Measurements from ENCODE around the gene MYL7.
A peak's percentile ranks its signal among the peaks of the same experiment; 100 is the strongest.

Gene MYL7

DNA sequence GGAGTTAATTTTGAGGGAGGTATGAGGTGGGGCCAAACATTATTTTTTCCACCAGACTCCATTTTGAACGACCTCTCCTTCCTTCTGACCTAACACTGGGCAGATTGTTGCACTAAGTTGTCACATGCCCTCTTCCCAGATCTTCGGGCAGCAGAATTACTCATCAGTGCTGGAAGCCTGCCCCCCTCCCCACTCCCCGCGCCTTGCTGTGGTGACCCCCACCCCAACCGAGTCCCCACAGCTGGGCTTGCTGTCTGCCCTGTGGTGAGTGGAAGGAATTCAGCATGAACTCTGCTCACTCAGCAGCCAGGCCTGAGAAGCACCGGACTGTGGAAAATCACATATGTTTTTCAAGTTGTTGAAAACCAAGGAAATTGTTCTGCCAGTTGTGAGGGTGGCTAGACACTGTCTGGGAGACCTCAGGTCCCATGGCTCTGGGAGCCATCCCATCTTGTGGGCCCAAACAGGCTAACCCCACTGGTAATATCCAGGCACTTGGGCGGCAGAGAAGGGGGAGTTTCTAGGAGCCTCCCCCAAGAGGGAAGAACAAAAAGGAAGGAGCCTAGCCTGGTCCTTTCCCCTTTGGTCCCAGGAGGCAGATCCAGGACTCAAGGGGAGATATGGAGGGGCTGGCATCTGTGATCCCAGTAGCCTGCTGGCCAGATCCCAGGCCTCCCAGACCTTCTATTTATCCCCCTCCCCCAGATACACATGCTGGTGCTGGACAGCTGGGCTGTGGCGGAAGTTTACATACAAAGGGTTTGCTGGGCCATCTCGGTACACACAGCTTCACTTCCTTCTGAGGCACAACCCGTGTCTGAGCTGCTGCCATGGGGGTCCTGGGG is 40.5 kb downstream of the MYL7 start:
- peaks cover 4% of the 10 kb centered on the region for H3K27me3 ChIP-seq (ENCODE audit: control insufficient read depth, insufficient read depth, low read length)

DNA sequence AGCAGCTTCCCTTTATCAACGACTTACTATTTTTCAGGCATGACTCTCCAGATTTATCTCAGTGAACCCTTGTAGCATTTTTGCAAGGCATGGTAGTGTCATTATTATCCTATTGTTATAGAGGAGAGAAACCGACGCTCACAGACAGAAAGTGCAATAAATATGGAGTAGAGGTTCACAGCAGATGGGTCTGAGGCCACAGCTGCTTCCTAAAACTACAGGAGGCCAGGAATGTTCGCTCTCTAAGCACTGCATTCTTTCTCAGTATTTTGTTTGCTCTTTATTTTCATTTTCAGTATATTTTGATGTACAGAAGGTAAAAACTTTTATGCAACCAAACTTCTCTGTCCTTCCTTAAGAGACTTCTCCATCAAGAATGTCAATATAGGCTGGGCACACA is 41.5 kb downstream of the MYL7 start:
- no peak overlapping the region for H3K9ac ChIP-seq (ENCODE audit: low read length)
- no peak overlapping the region for H3K27ac ChIP-seq (ENCODE audit: low read depth, low read length)
- no peaks in the 10 kb centered on the region for H3K4me1 ChIP-seq (ENCODE audit: control insufficient read depth, insufficient read depth, low read length)

More for the DNA sequence above, 40.5 kb downstream of the MYL7 start:
- H3K36me3 ChIP-seq (ENCODE audit: control insufficient read depth, insufficient read depth, low read length) = no peaks in the 10 kb centered on the region
- H3K27ac ChIP-seq (ENCODE audit: low read depth, low read length) = peak overlapping the region; percentile 64
- no peak overlapping the region for H3K4me3 ChIP-seq (ENCODE audit: low read length)
- peaks cover 4% of the 10 kb centered on the region for H3K4me1 ChIP-seq (ENCODE audit: control insufficient read depth, insufficient read depth, low read length)
- H3K9ac ChIP-seq (ENCODE audit: low read length) = no peak overlapping the region

DNA sequence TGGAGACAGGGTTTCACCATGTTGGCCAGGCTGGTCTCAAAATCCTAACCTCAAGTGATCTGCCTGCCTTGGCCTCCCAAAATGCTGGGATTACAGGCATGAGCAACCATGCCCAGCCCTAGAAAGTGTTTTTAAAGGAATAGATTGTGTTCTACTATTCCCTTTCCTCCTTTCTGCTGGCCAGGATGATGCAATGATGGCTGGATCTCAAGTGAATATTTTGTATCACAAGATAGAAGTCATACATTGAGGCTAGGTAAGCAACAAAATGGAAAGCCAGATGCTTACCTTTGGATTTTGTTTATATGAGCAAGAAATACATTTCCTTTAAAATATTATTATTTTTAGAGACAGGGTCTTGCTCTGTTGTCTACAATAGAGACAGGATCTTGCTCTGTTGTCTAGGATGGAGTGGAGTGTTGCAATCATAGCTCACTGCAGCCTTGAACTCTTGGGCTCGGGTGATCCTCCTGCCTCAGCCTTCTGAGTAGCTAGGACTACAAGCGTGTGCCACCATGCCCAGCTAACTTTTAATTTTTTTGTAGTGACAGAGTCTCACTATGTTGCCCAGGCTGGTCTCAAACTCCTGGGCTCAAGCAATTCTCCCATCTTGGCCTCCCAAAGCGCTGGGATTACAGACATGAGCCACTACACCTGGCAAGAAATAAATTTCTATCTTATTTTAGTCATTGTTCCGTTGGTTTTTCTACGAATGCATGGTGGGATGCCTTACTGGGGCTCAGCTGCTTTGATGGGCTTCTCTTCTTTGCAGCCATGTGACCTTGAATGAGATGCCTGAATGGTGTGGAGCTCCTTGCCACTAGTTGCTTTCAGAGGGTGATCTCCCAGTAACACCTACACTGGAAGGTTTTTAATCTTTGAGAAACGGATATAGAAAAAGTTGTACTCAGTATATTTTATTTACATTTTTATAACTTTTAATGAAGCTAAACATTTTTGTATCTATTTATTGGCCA is 42.8 kb downstream of the MYL7 start:
- Histone ChIP-seq H3K27ac (ENCODE audit: low read depth, low read length) (no peak overlapping the region), H3K9ac (ENCODE audit: low read length) (no peak overlapping the region), H3K27me3 (ENCODE audit: control insufficient read depth, insufficient read depth, low read length) (no peaks in the 10 kb centered on the region), H3K4me1 (ENCODE audit: control insufficient read depth, insufficient read depth, low read length) (no peaks in the 10 kb centered on the region), H3K36me3 (ENCODE audit: control insufficient read depth, insufficient read depth, low read length) (no peaks in the 10 kb centered on the region), H3K4me3 (ENCODE audit: low read length) (no peak overlapping the region)

More for the DNA sequence above, 41.5 kb downstream of the MYL7 start:
- Histone ChIP-seq H3K4me3 (ENCODE audit: low read length) (no peak overlapping the region), H3K36me3 (ENCODE audit: control insufficient read depth, insufficient read depth, low read length) (no peaks in the 10 kb centered on the region), H3K27me3 (ENCODE audit: control insufficient read depth, insufficient read depth, low read length) (peaks cover 4% of the 10 kb centered on the region)

DNA sequence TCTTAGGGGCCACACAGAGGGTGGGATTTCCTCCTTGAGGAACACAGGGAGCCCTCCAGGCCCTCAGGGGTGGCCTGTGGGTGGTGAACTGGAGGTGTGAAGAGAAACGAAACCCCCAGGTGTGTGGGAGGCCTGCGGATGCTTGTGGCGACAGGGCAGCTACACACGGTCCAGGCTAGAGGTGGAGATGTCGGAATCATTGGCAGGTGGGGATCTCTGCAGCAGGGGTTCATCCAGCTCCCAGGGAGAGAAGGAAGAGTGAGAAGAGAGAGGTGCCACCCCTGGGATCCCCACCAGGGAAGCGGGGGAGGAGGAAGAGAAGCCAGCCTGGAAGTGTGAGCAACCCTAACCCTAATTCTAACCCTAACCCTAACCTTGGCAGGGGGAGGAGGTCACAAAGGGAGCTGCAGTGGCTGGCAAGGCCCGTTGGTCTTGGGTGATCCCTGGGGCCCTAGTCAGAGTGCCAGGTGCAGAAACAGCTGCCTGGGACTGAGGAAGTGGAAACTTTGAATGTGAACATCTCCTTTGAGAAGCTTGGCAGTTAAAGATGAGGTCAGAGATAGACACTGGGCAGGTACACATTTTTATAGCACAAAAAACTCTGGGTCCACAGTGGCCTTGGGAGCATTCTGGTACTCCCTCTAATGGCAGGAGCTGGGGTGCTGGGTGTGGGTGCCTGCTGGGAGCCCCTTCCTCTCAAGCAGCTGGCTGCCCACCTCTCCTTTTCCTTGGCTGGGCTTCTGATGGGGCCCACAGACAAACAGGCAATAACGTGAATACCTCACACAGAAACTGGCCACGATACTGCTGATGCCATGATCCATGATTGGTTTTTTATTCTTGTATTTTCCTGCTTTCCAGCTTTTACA is 43.8 kb downstream of the MYL7 start:
- Histone ChIP-seq H3K27me3 (ENCODE audit: control insufficient read depth, insufficient read depth, low read length) (no peaks in the 10 kb centered on the region), H3K36me3 (ENCODE audit: control insufficient read depth, insufficient read depth, low read length) (no peaks in the 10 kb centered on the region), H3K4me3 (ENCODE audit: low read length) (no peak overlapping the region), H3K9ac (ENCODE audit: low read length) (no peak overlapping the region), H3K4me1 (ENCODE audit: control insufficient read depth, insufficient read depth, low read length) (no peaks in the 10 kb centered on the region), H3K27ac (ENCODE audit: low read depth, low read length) (no peak overlapping the region)

DNA sequence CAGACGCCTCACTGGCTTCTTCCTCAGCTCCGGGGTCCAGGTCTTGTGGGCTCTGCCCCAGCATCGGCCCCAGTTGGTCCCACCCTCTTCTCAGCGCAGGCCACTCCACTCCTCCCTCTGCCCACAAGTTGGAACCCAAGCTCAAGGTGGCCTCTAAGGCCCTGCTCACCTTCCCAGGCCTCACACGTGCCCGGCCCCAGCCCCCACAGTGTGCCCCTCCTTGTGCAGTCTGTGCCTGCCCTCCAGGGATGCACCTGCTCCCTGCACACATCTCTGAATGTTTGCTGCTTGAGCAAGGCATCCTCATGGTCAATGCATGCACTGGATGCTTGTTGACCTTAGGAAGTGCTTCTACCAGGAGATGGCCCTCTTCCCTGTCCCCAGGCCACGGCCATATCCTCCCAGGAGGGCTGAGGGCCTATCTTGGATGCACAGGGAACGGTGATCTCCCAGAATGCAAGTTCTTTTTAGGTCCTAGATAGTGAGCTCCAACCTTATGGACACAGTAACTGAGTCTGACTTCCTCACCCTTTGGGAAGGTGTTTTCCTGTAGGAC is 44.7 kb downstream of the MYL7 start:
- Histone ChIP-seq H3K4me1 (ENCODE audit: control insufficient read depth, insufficient read depth, low read length) (no peaks in the 10 kb centered on the region), H3K27ac (ENCODE audit: low read depth, low read length) (no peak overlapping the region), H3K27me3 (ENCODE audit: control insufficient read depth, insufficient read depth, low read length) (no peaks in the 10 kb centered on the region), H3K9ac (ENCODE audit: low read length) (no peak overlapping the region), H3K4me3 (ENCODE audit: low read length) (no peak overlapping the region), H3K36me3 (ENCODE audit: control insufficient read depth, insufficient read depth, low read length) (no peaks in the 10 kb centered on the region)

DNA sequence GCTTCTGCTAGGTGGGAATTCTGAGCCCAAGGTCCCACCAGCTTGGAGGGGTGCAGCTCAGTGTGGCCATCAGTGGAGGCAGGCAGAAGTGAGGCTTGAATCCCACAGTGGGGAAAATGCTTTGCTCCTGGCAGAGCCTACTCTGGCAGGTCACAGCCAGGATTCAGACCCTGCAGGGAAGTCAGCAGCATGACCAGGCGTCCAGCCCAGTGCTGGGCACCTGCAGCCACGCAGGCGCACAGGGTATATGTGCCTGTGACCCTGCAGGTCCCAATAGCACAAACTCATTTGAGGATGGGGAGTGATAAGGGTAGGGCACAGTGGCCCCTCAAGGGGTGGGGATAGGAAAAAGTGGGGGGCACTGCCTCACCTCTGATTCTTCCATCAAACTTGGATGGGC is 45.4 kb downstream of the MYL7 start:
- Histone ChIP-seq H3K27ac (ENCODE audit: low read depth, low read length) (no peak overlapping the region), H3K27me3 (ENCODE audit: control insufficient read depth, insufficient read depth, low read length) (no peaks in the 10 kb centered on the region), H3K9ac (ENCODE audit: low read length) (no peak overlapping the region), H3K4me3 (ENCODE audit: low read length) (no peak overlapping the region), H3K4me1 (ENCODE audit: control insufficient read depth, insufficient read depth, low read length) (no peaks in the 10 kb centered on the region), H3K36me3 (ENCODE audit: control insufficient read depth, insufficient read depth, low read length) (no peaks in the 10 kb centered on the region)

DNA sequence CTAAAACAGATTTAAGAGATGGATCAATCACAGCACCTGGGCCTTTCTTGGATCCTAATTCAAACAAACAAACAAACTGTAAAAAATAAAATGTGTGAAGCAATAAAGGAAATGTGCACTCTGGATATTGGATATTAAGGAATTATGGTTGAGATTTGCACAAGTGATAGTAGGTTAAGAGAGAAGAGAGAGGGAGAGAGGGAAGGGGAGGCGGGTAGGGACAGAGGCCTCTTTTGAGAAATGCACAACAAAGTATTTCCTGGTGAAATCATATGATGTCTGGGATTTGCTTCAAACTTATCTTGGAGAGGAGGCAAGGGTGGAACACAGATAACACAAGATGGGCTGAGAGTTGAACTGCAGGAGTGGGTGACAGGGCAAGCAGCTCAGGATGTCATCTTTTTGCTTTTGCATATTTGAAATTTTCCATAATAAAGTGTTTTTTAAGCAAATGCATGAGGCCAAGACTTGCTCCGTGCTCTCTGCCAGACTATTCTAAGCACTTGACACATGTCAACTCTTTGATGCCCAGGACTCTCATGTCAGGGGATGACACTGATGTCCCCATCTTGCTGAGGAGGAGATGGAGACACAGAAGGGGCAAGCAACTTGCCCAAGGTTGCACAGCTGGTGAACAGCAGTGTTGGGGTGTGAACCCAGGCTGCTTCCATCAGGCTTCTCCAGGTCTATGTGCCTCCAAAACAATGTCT is 46.1 kb downstream of the MYL7 start:
- H3K36me3 ChIP-seq (ENCODE audit: control insufficient read depth, insufficient read depth, low read length) = no peaks in the 10 kb centered on the region
- no peak overlapping the region for H3K27ac ChIP-seq (ENCODE audit: low read depth, low read length)
- H3K27me3 ChIP-seq (ENCODE audit: control insufficient read depth, insufficient read depth, low read length) = no peaks in the 10 kb centered on the region
- H3K4me1 ChIP-seq (ENCODE audit: control insufficient read depth, insufficient read depth, low read length) = no peaks in the 10 kb centered on the region
- H3K9ac ChIP-seq (ENCODE audit: low read length) = no peak overlapping the region
- no peak overlapping the region for H3K4me3 ChIP-seq (ENCODE audit: low read length)

DNA sequence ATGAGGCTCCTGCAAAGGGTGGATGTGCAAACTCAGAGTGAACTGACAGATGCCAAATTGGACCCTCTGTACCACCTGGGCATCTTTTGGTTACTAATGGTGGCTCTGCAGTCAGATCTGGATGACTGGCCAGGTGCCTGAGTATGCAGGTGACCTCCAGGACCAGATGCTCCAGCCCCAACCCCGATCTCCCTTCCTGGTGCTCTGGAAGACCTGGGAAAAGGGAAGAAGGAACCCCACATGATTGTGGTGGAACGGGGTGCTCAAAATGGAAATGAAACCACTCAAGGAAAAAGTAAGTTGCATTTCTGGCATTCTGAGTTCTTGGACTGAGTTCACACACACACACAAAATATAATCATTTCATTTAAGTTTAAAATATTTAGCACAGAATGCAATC is 46.8 kb downstream of the MYL7 start:
- H3K27ac ChIP-seq (ENCODE audit: low read depth, low read length) = no peak overlapping the region
- no peaks in the 10 kb centered on the region for H3K4me1 ChIP-seq (ENCODE audit: control insufficient read depth, insufficient read depth, low read length)
- no peak overlapping the region for H3K9ac ChIP-seq (ENCODE audit: low read length)
- H3K4me3 ChIP-seq (ENCODE audit: low read length) = no peak overlapping the region
- H3K27me3 ChIP-seq (ENCODE audit: control insufficient read depth, insufficient read depth, low read length) = no peaks in the 10 kb centered on the region
- H3K36me3 ChIP-seq (ENCODE audit: control insufficient read depth, insufficient read depth, low read length) = no peaks in the 10 kb centered on the region

DNA sequence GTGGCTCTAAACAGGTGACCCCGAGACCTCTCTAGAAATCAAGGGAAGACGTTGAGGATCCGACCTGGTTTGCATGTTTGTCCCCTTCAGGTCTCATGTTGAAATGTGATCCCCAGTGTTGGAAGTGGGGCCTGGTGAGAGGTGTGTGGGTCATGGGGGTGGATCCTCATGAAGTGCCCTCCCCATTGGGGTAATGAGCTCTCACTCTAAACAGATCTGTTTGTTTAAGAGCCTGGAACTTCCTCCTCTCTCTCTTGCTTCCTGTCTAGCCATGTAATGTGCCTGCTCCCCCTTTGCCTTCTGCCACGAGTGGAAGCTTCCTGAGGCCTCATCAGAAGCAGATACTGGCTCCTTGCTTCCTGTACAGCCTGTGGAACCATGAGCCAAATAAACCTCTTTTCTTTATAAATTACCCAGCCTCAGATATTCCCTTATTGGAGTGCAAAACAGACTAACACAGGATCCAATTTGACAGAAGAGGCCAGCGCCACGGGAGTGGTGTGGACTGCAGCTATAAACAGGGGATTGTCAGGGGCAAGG is 48.0 kb downstream of the MYL7 start:
- Histone ChIP-seq H3K27ac (ENCODE audit: low read depth, low read length) (no peak overlapping the region), H3K27me3 (ENCODE audit: control insufficient read depth, insufficient read depth, low read length) (no peaks in the 10 kb centered on the region), H3K4me1 (ENCODE audit: control insufficient read depth, insufficient read depth, low read length) (no peaks in the 10 kb centered on the region), H3K9ac (ENCODE audit: low read length) (no peak overlapping the region), H3K36me3 (ENCODE audit: control insufficient read depth, insufficient read depth, low read length) (no peaks in the 10 kb centered on the region), H3K4me3 (ENCODE audit: low read length) (no peak overlapping the region)
